HG03108 (cell line): Measurements from ENCODE around the gene RDH16.

Experiments
- ATAC-seq: cut with Tn5 transposase; IDR thresholded peaks from one replicate; pipeline ENCODE4 v1.9.1; 2021; ENCODE audit warnings: moderate library complexity; ENCODE audit not compliant: unreplicated experiment

Gene RDH16, protein sequence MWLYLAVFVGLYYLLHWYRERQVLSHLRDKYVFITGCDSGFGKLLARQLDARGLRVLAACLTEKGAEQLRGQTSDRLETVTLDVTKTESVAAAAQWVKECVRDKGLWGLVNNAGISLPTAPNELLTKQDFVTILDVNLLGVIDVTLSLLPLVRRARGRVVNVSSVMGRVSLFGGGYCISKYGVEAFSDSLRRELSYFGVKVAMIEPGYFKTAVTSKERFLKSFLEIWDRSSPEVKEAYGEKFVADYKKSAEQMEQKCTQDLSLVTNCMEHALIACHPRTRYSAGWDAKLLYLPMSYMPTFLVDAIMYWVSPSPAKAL

DNA sequence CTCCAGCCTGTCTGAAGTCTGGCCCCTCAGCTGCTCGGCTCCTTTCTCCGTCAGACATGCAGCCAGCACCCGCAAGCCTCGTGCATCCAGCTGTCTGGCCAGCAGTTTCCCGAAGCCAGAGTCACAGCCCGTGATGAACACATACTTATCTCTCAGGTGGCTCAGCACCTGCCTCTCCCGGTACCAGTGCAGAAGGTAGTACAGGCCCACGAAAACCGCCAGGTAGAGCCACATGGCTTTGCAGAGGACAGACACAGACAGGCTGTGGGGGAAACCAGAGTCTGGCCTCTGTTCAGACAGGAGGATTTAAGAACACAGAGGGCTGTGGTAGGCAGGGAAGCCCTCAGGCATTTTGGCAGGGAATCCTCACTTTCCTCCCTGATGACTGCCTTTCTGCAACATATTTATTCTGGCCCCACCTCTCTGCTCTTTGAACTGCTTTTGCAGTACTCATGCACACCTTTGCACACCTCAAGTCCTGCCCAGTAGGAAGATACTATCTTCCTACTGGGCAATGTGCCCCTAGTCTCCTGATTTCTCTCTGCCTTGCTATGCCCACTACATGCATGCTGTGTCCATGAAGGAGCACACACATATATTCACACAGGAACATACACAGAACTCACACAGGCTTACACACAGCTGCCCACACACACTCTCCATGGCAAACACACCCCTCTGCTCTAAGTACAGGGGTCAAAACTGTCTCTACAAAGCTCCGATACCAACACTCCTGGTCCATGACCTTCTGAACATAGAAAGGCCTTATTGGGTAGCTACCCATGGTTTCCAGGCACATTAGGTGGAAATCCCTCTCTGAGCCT is at the start of gene RDH16:
Gene RDH16, minus strand, starts transcription at position 380 of the 824 bp plus-strand sequence. Its CDS starts 146 bp downstream, at position 234.
- ATAC-seq: no peak

DNA sequence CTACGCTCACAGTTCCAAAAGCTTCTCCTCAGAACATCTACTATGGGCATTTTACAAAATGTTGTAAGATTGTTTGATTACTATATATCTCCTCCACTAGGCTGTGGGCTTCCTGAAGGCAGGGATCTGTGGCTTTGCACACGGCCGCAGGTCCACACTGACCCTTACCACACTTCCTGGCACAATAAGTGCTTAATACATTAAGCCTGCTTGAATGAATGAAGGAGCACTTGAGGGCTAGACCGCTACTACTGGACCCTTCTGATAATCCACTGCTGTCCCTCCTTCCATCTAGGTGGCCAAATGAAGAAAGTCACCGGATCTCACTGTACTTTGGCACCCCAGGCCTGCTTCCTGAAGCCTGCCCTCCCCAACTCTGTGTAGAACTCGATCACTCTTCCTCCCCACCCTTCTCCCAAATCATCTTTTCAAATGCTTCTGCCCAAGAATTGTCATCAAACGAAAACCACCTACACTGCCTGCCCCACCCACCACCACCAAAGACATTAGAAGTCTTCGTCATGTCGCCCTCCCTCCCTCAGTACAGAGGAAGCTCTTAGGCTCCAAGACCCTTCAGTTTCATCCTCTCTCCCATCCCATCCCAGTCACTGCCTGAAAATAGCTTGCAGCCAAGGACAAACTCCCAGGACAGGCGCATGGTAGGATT is 49.5 kb upstream of the RDH16 start:
- ATAC-seq: no peak

GRCh38 chr12:57005980-57006808 is 48.8 kb upstream of the RDH16 start, which contains the start of gene ZBTB39:
TSS of gene ZBTB39 (minus strand) at chr12:57006546. CDS start at chr12:57004917, 1,629 bp downstream.
- peak; percentile 60 for ATAC-seq

DNA sequence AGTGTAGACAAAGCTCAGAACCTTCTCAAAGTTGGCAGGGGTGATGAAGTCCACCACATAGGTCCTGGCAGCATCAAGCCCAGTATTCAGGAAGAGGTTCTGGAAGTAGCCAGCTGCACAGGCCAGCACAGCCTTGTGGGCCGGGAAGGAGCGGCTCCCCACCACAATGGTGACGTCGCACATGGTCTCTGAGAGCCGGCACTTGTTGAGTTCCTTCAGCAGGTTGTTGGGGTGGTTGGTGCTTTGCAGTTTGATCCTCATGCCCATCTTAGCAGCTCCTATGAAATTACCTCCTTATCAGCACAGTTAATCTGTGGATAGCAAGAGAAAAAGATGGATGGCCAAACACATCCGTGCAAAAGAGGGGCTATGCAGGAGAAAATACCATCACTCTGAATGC is 47.2 kb upstream of the RDH16 start:
- ATAC-seq: no peak

DNA sequence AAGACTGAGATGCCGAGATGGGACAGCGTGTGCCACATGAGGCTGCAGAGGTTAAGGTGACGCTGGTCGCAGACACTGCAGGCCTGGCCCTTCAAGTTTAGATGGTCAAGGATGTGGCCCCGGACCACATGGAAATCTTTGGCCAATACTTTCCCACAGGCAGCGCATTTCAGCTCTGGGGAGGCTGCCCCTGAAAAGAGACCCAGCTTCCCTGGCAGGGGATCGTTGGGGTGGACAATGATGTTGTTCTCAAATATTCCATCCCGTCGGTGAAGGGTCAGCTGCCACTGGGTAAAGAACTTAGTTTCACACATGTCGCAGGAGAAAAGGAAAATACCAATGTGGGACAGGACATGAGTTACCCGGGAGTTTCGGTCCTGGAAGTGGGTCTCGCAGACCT is 46.0 kb upstream of the RDH16 start:
- ATAC-seq: no peak

DNA sequence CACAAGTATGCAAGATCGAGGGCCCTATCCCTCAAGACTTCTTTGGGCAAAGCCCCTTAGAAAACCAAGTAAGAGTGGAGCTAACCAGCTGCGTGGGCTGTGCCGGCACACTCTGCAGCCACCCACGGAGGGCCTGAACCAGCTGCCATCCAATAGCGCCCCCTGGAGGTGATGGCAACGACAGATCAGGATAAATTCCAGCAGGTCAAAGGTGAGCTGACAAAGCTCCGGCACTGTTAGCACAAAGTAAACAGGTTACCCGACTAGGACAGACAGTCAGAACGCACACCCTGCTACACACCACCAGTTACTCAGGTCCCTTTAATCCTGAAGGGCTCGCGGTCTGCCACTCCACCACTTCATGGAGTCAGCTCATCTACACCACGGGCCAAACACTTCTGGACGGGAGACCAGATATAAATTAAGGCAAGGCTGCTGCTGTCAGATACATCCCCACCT is 44.1 kb upstream of the RDH16 start:
- ATAC-seq: no peak

- no peak for ATAC-seq
Measured at GRCh38 chr12:57000393-57000792, 43.0 kb upstream of the RDH16 start.

DNA sequence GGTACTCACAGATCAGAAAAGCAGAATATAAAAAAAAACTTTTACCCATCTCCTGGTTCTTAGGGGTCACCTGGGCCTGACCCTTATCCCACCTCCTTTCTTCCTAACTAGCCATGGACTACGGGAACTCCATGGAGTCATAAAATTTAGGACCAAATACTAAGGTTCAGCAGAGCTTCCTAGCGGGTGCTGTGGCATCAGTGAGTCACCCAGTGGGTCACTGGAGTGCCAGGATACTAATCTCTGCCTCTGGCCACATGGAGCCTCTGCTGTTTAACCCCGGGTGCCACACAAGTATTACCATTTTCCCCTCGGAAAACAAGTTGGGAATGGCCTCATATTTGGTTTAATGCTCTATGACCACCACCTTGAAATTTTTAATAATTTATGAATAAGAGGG is 42.0 kb upstream of the RDH16 start:
- no peak for ATAC-seq

DNA sequence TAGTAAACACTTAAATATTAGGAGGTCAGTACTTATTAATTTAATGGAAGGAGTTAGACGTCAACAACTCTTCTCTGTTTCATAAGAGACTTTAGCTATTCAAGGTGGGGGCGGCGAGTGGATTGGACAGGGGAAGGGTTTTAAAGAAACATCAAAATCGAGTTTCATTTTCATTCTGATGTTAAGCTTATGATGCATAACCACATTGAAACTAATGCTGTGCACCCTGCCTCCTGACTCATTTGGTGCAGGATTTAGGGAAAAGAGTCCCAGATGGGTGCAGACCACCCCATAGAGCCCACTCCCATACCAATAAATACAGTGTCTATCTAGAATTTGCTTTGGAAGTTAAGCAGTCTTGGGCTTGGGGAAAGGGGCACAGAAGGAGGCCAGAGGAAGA is 41.6 kb upstream of the RDH16 start:
- peak; percentile 64 for ATAC-seq

DNA sequence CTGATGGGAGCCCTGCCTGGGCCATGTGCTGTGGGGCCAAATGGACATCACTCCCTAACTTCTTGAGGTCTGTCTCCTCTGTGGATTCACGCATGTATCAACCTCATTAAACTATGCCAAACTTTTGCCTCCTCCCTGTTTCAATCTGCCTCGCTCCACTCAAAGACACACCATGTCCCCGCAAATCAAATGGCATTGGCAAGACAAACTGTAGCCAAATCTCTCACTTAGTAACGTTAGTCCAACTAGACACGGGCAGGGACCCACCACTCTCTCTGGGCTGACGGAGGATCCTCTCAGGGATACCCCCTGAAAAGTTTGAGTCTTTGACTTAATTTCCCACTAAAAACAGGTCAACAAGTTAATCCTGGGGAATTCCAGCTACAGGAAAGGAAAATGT is 40.9 kb upstream of the RDH16 start:
- no peak for ATAC-seq

DNA sequence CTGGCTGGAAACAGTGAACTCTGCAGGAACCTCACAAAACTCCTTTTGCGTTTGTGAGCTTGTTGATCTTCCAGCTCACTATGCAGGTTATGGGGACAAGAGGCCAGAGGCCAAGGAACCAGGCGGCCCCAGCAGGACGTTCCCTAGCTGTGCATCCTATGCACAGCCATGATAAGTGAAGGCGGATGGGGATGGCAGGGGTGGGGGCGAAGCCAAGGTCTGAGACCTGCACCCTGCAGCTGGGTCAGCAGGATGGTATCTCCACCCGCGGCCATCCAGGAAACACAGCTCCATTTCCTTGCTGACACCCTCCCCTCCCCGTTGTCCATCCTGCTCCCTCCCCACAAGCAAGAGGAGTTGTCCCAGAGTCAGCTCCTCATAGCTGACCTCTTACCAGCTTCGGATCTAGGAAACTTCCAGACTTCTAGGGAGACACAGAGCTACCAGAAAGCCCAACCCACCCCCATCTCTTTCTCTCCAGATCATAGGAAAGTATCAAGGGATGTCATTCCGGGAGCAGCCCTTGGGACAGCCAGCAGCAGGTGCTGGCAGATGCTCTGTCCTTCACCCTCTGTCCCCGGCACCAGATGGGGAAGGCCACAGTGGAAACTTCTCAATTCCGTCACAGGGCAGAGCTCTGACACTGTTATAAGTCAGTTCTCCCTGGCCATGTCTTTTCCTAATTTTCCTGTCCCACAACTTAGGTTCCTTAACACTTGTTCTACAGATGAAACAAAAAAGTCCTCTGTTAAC is 39.6 kb upstream of the RDH16 start:
- ATAC-seq: no peak

GRCh38 chr12:56995930-56996496 is 38.6 kb upstream of the RDH16 start:
- ATAC-seq: no peak

DNA sequence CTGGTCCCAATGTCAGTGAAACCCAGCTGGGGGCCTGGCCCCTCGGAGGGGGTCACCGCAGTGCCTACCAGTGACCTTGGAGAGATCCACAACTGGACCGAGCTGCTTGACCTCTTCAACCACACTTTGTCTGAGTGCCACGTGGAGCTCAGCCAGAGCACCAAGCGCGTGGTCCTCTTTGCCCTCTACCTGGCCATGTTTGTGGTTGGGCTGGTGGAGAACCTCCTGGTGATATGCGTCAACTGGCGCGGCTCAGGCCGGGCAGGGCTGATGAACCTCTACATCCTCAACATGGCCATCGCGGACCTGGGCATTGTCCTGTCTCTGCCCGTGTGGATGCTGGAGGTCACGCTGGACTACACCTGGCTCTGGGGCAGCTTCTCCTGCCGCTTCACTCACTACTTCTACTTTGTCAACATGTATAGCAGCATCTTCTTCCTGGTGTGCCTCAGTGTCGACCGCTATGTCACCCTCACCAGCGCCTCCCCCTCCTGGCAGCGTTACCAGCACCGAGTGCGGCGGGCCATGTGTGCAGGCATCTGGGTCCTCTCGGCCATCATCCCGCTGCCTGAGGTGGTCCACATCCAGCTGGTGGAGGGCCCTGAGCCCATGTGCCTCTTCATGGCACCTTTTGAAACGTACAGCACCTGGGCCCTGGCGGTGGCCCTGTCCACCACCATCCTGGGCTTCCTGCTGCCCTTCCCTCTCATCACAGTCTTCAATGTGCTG is 38.0 kb upstream of the RDH16 start:
- ATAC-seq: no peak

DNA sequence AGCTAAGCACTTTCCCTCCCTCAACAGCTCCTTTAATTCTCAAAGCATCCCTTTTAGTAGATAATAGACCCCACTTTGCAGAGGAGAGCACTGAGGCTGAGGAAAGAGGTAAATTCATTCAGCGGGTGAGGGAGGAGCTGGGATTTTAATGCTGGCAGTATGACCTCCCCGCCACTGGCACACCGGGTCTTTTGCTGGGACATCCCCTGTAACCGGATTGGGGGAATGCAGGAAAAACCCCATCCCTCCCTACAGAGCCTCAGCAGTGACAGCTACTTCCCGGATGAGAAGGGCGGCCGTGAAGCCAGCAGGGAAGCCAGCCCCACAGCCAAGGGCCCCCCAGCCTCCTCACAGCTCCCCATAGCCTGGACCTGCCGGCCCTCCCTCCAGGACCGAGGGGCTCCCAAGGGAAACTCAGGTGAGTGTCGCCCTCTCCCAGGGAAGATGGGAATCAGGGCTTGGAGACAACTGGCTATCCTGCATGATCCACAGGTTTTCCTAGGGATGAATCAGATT is 36.9 kb upstream of the RDH16 start:
- no peak for ATAC-seq

DNA sequence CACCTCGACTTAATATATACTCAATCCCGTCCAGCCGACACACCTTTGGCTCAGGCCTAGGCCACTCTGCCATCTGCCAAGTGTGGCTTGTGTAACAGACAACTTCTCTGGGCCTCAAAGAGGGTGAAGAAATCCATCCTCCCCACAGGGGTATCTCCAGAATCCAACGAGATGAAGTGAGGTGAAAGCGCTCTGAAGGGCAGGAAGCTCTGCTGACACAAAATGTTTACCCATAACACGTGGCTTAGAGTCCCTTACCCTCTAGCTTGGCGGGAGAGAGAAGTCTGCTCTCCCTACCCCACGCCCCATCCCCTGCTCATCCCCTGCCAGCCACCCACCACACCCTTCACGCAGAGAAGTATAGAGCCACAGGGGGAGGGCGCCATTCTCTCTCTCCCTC is 35.9 kb upstream of the RDH16 start:
- ATAC-seq: no peak

DNA sequence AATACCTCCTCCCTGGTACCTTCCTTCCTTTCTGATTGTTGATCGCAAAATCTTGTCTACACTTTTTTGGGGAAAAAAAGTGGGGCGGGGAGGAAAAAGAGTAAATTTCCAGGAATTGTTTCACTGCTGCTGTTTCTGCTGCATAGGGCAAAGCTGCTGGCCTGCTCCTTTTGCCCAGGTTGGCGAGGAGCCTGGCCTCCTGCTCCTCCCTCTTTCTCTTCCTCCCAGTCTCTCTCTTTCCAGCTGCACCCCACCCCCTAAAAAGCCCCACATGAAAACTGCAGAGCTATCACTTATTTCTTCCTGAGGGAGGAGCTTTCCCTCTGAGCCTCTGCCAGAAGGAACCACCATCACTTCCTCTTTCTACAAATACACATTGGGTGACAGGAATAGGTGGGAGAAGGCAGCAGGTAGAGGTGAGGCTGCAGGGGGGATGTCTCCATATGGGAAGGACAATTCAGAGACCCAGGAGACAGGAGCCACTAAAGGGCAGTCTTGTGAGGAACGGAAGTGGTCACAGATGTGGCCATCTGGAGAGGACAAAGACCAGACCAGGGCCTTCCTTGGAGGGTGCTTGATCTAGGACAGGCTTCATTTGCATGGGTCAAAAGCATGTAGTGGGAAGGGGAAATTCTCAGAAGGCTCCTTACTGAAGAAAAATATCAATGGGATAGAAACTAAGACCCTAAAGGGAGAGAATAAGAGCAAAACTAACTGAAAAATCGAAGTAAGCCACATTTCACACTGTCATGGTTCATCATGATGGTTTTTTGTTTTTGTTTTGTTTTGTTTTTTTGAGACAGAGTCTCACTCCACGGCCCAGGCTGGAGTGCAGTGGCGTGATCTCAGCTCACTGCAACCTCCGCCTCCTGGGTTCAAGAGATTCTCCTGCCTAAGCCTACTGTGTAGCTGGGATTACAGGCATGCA is 34.2 kb upstream of the RDH16 start:
- ATAC-seq: no peak

- ATAC-seq: no peak
Measured at GRCh38 chr12:56990648-56991318, 33.4 kb upstream of the RDH16 start.
